ENCODE data around the gene AMOTL1. TPM values are rescaled to one million over a fixed set of nuclear protein-coding genes. Genes with fewer than 3 reads are reported as not detected.
"Not testable (repeated sequence)": the region's sequence is repeated elsewhere in the genome, so short reads cannot be mapped to it uniquely, and the experiment has no call there.

AMOTL1 gene
- total RNA-seq, 1 donor from 2014 or later, result 60.1 TPM

DNA sequence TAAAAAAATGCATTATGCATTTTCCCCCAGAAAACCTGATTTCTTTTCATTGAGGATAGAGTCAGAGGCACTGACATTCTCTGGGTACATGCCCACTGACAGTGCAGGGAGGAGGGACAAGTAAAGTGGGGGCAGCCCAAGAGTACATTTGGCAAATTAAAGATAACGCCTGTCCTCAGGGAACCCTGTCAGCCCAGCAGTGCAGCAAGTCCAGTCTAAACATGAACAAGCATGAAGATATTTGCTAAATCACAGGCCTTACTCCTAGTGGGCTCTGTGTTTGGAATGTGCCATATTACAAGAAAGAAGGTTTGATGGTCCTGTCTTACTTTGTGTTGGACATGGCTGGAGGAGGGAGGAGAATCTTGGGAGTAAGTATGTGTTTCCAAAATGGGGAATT is 37.9 kb downstream of the AMOTL1 start:
- intact Hi-C loops (cut with DNase I), result no loop called here
- no peak for DNase-seq (ENCODE audit: low spot score)

DNA sequence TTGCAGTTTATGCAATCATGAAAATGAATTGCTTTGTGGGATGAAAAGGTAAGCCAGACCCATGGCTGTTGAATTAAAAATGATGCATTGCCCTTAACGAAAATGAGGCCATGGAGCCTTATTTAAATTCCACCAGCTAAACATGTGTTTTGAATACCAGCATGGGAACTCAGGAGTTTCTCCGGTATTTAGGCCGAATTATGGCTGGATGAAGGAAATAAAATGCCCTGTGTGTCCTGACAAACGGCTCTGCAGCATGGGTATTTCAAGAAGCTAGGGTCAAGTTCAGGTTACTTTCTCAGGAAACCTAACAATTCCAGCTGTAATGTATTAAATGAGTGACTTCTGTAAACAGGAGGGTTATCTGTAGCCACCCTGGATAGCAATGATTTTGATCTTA is 38.3 kb downstream of the AMOTL1 start:
- intact Hi-C loops (cut with DNase I), result no loop called here
- DNase-seq (ENCODE audit: low spot score), result no peak

DNA sequence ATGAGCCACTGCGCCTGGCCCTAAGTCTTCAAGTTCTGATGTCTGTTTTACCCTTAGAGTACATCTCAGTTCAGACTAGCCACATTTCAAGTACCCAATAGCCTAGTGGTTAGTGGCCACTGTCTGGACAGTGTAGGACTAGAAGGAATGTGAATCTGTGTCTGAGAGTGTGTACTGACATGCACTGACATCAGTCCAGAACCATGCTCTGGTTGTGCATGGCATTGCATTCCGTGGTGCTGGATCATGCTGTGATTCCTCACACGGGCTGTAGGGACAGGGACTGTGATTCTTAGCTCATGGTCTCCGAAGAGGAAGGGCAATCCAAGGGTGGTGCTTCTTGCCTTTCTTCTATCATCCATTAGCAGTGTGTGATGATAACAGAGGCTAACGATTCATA is 41.1 kb downstream of the AMOTL1 start:
- no peak for DNase-seq (ENCODE audit: low spot score)
- intact Hi-C loops (cut with DNase I), result no loop called here

DNA sequence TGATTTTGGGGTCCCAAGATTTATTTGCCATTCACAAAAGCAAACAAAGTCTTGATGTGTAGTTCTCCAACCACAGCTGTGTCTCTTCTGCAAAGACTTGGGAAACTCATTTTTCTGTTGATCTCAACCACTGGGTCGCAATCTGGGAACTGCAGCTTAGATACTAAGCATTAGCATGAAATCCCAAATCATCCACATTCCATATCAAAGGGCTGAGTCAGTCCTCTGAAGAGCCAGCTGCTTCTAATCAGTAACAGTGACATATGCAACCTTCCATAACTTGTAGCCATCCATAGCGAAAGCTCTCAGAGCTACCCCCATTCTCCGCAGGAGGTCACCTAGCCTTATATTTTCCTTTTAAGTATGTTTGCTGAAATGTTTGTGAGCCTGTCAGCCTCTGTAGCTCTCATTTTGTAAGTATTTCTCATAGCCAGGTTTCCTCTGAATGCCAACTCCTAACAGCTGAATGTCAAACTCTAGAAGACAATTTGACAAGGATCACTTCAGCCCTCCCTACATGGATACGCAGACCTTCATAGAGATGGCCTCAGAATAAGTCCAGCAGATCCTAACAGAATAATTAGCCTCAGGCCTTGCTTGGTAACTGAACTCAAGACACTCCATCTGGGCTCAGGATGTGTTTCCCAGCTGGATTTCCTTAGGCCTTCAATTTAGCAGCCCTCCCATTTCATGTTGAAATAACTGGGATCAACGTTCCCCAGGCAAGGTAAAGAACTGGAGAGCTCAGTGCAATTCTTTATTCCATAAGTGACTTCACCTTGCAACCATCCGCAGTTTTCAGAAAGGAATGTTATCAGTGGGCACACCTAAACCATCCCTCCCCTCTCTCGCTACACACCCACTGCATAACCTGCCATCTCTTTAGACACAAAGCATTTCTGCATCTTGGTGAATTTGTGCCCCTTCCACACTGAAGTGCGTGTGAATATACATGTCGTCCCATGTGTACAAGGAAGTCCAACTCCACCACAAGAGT is 44.9 kb downstream of the AMOTL1 start:
- intact Hi-C loops (cut with DNase I); DNase-seq (ENCODE audit: low spot score): not testable (repeated sequence)

DNA sequence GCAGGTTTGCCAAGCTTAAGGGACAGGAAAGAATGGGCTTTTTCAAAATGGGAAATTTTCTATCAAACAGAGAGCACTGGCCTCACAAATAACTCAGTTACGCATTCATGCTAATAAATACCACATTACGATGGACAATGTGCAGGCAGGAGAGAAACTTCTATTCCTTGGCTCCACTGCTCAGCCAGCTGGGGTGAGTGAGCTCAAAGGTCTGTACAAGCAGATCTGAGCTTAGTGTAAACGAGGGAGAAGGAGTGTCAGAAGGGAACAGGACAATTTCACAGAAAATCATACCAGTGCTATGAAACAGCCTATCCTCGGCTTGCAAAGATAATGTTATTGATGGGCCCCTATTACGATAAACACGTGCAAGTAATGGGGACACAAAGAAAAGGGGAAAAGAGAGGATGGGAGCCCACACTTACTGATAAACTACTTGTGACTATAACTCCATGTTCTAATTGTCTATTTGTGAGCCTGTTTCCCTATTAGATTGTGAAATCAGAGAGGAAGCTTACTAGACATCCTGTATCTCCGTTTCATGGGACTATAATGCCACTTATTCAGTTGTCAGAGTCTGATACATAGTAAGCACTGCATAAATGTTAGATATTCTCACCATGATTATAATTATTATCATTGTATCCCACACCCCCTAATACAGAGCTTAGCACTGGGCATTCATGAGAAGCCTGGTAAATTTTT is 46.3 kb downstream of the AMOTL1 start:
- intact Hi-C loops (cut with DNase I), result no loop called here
- no peak for DNase-seq (ENCODE audit: low spot score)

DNA sequence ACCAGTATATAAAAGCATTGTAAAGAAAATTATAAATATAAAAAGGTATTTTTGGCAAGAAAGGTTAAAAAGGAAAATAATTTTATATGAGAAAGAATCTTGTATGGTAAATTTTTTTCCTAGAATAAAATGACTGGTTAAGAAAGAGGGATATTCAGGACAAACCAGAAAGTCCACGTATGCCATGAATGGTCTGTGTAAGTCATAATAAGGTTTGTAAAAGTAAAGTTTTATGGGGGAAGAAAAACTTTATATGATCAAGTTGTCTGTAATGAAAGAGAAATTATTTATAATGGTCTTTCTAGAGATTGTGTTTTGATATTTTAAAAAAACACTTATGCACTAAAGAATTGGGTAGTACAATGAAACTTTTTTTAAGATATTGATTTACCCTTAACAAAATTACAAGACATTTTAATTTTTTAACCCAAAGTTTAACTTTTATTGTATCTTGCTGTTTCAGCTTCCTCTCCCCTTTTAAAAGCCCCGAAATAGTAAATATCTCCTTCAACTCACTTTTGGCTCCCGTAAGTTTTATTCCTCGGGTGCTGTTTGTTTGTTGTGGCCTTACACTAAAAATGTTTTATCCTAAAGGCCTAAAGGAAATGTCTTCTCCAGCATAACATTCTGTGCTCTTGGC is 47.7 kb downstream of the AMOTL1 start:
- DNase-seq (ENCODE audit: low spot score), result no peak
- intact Hi-C loops (cut with DNase I), result no loop called here

DNA sequence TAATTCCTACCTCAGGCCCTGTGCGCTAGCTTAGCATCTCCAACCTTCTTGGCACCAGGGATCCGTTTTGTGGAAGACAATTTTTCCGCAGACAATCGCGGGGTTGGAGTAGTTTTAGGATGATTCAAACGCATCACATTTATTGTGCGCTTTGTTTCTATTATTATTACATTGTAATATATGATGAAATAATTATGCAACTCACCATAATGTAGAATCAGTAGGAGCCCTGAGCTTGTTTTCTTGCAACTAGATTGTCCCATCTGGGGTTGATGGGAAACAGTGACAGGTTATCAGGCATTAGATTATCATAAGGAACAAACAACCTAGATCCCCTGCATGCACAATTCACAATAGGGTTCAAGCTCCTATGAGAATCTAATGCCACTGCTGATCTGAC is 52.3 kb downstream of the AMOTL1 start:
- intact Hi-C loops (cut with DNase I), result no loop called here
- DNase-seq (ENCODE audit: low spot score), result no peak

DNA sequence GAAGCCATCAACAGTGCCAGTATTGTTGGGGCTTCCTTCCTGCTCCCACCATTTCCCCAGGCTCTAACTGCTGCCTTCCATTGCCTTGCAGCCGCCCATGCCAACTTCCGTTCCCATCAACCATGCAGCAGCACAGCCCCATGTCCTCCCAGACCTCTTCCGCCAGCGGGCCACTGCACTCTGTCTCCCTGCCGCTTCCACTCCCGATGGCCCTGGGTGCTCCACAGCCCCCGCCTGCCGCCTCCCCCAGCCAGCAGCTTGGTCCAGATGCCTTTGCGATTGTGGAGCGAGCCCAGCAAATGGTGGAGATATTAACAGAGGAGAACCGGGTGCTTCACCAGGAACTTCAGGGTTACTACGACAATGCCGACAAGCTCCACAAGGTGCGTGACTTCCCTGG is 53.3 kb downstream of the AMOTL1 start:
- DNase-seq (ENCODE audit: low spot score), result no peak
- intact Hi-C loops (cut with DNase I), result no loop called here

DNA sequence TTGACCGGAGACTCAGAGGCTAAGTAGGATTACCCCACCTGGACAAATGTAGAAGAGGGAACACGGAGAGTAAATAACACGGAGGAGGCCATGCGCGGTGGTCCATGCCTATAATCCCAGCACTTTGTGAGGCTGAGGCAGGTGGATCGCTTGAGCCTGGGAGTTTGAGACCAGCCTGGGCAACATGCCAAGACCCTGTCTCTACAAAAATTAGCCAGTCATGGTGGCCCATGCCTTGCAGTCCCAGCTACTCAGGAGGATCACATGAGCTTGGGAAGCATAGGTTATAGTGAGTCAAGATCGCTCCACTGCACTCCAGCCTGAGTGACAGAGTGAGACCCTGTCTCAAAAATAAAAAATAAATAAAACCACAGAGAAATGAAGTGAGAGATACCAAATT is 53.9 kb downstream of the AMOTL1 start:
- no peak for DNase-seq (ENCODE audit: low spot score)

DNA sequence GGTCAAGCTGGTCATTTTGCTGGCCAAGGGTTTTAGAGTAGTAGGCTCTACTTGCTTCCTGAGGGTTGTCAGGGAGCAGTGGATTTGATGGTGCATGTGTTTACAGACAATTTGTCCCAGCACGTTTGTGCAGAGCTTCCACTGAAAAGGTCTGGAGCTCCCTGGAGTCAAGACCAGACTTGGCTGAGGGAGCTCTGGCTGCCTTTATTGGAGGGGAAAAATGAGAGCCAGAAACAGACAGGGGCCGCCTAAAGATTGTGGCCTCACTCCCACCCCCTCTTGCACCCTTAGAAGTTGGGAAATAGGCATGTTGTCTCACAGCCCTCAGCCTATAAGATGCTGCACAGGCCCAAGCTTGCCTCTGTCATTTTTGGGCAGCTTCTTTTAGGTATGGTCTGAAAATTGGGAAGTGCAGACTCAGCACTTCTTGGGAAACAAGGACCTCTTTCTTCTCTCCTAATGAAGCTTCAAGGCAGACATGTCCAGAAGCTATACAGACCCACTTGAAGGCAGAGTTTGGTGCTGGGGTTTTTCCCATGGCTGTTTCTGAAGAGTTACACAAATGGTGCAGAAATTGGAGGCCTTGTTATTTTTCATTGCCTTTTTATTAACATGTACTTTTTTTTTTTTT is 55.1 kb downstream of the AMOTL1 start:
- intact Hi-C loops (cut with DNase I), result no loop called here
- DNase-seq (ENCODE audit: low spot score), result no peak

More for the DNA sequence above, 53.9 kb downstream of the AMOTL1 start:
- intact Hi-C loops (cut with DNase I), result no loop called here

DNA sequence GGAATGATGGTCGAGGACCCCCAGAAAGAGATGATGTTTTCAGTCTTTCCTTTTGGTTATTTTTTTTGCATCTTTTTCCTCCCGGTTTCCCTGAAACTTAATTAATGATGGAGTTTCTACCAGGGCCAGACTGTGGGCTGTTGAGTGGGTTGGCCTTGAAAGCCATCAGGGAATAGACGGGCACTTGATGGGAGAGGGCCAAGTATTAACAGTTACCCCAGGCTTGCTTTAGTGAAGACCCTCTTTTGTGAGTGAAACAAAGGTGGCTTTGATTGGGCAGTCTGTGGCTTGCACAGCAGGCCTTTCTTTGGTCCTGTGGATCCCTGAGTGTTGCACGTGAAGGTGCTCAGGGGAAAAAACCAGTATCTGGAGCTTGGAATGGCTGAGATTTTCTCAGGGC is 56.9 kb downstream of the AMOTL1 start:
- DNase-seq (ENCODE audit: low spot score), result no peak
- intact Hi-C loops (cut with DNase I), result no loop called here

DNA sequence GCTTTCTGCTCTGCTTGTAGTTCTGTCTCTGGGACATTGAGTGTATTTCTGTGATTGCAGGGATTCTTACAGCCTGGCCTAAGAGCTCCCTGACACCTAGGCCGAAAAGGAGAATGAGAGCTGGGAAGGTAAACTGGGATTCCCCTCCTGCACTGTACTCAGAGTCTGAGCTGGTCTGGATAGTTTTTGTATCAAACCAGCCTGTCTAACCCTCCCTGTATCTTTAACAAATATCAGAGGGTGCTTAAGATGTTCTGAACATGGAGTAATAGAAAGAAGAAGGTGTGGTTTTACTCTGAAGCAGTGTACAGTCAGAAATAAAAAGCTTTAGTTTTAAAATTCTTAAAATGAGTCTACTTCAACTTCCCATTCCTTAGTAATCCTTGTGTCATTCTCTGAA is 57.3 kb downstream of the AMOTL1 start:
- intact Hi-C loops (cut with DNase I), result no loop called here

DNA sequence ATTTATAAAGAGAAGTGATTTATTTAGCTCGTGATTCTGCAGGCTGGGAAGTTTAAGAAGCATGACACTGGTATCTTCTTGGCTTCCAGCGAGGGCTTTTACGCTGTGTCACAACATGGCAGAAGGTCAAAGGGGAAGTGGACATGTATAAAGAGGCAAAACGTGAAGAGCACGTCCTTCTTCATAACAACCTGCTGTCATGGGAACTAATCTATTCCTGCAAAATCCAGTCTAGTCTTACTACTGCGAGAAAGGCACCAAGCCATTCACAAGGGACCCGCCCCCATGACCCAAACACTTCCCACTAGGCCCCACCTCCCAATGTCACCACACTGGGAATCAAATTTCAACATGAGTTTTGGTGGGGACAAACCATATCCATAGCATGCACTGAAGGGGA is 58.3 kb downstream of the AMOTL1 start:
- intact Hi-C loops (cut with DNase I), result no loop called here
- no peak for DNase-seq (ENCODE audit: low spot score)

More for the DNA sequence above, 57.3 kb downstream of the AMOTL1 start:
- DNase-seq (ENCODE audit: low spot score), result no peak

DNA sequence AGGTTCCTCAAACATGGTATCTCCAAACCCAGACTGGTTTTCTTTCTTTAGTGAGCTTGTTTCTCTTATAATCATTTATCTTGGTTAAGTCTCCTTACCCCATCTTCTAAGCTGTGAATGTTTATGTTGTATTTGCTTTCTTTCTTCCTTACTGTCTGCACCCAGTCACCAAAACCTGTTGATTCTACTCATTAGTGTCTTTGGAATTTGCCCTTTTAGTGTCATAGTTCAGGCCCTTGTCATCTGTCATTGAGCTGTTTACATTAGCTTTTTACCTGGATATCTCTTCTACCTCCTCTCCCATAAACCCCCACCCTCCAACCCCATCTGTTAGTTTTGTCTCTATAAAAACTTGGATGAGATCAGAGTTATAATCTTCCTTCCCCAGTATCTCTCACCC is 59.9 kb downstream of the AMOTL1 start:
- intact Hi-C loops (cut with DNase I), result no loop called here
- no peak for DNase-seq (ENCODE audit: low spot score)

DNA sequence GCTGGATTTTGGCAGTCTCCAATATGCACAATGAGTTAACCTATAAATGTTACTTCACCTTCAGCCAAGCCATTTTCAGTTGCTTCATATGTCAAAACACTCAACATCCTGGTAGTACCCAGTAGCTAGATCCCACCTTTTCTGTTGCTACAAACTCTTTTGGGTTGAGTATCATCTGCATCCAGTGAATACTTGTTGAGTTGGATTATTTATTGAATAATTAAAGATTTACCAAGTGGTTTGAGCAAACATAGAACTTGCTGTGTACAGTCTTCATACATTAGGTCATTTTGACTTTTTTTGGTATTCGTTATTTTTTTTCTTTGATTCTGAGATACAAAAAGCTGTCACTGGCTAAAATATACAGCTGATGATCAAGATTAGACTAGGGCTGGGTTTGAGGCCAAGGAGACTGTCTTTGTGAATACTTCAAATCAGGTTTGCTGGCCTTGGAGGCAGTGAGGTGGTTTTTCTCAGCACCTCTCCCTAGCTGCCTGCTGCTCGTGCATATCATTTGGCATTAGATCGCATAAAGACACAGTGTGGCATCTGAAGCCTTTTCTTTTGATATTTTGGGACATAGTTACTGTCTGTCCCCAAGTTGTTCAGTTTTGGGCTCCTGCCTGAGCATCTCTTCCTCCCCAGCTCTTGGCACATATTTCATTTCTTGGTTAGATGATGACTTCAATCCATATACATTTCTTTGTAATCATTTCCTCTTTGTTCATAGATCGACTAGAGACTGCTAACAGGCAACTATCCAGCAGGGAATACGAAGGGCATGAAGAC is 62.8 kb downstream of the AMOTL1 start:
- intact Hi-C loops (cut with DNase I), result no loop called here
- DNase-seq (ENCODE audit: low spot score), result no peak

DNA sequence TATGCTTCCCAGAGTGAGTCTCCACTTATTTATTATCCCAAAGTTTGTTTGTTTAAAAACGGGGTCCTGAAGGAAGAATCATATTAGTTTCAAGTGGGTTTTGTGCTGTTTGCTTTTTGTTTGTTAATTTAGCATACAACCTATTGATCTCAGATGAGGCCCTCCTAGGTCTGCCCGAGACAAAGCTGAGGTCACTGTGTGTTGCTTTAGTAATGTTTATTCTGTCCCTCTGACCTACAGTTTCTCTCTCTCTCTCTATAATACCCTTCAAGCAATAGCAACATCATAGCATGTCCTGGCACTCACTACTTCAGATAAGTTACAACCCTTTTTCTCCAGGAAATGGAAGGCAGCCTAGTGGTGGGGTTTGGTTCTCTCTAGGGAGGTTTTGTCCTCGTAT is 63.4 kb downstream of the AMOTL1 start:
- DNase-seq (ENCODE audit: low spot score), result no peak

DNA sequence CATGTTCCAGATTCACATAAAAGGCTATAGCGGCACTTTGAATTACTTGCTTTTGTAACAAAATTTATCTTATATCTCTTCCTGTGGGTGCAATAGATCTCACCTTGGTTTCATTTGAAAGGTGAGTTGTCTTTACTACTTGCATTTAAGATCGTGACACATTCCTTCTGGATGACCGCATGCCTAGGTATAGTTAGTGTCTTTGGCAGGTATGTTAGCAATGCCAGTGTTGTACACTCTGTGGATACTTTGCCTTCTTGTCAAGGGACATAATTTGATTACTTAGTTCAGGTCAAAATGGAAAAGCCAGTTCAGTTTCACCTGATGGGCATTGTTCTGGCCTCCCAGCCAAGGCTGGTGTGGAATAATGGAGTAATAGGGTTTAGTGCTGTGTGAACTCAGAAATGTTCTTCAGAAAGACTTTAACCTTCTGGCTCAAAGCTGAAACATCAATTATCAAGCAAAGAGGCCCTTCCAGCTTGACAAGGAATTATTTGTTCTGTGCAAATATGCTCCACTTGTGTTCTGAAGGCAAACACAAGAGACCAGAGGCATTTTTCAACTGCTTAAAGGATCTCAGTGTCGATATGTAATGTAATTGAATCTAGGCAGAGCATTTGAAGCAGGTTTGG is 64.6 kb downstream of the AMOTL1 start:
- no peak for DNase-seq (ENCODE audit: low spot score)
- intact Hi-C loops (cut with DNase I), result no loop called here

More for the DNA sequence above, 63.4 kb downstream of the AMOTL1 start:
- intact Hi-C loops (cut with DNase I), result no loop called here

DNA sequence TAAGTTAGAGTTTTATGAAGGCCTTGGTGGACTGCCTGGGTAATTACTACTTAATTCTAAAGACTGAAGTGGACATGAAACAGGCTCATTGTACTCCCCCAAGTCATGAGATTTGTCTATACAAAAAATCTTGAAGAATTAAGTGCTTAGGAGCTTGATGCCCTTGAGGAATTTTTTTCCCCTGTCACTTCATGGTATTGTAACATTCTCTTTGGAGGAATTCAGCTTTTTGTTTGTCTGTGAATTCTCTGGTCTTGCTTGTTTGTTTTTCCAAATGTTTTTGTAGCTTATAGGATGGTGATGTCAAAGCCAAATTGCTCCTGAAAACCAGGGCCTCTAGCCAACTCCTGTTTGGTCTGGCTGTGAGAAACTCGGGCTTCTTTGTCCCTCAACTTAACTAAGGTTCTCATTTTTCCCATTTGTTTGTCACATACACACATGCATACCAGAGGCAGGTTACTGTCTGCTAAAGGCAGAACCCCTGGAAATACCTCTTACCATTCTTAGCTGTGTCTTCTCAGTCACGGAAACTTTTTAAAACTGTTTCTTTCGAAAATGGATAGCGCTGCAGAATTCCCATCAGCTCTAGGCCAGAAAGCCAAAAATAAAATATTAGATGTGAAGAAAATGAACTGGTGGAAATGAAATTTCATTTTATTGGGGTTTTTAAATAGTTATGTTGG is 66.9 kb downstream of the AMOTL1 start:
- intact Hi-C loops (cut with DNase I), result loop anchor here (5.0 kb wide), 1 partner anchor 33 kb away; no protein-coding TSS in a partner anchor

More for the DNA sequence above, 66.9 kb downstream of the AMOTL1 start:
- DNase-seq (ENCODE audit: low spot score), result no peak
